Measurements from ENCODE around the gene SRMS.

GRCh38 chr20:63585616-63586565 lies 38.3 kb upstream of the SRMS start:
- TF ChIP-seq EZH2 (IDR thresholded peaks at IDR 0.05; ENCODE audit: borderline replicate concordance, insufficient read depth, low read depth, low read length, poor library complexity, severe bottlenecking): no peak
- TF ChIP-seq, protein P1, sequence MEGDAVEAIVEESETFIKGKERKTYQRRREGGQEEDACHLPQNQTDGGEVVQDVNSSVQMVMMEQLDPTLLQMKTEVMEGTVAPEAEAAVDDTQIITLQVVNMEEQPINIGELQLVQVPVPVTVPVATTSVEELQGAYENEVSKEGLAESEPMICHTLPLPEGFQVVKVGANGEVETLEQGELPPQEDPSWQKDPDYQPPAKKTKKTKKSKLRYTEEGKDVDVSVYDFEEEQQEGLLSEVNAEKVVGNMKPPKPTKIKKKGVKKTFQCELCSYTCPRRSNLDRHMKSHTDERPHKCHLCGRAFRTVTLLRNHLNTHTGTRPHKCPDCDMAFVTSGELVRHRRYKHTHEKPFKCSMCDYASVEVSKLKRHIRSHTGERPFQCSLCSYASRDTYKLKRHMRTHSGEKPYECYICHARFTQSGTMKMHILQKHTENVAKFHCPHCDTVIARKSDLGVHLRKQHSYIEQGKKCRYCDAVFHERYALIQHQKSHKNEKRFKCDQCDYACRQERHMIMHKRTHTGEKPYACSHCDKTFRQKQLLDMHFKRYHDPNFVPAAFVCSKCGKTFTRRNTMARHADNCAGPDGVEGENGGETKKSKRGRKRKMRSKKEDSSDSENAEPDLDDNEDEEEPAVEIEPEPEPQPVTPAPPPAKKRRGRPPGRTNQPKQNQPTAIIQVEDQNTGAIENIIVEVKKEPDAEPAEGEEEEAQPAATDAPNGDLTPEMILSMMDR (IDR thresholded peaks at IDR 0.05): no peak
